GM12872 (cell line): Measurements from ENCODE around the gene FAM168A.

Experiments used
- CTCF ChIP-seq: IDR thresholded peaks from 3 replicates; pipeline ENCODE4 v1.5.1; 2011; ENCODE audit warnings: low read depth, mild to moderate bottlenecking, low read length, moderate library complexity; ENCODE audit not compliant: insufficient read depth

FAM168A gene

GRCh38 chr11:73451896-73452295 is 146.0 kb downstream of the FAM168A start:
- TF ChIP-seq CTCF = no peak

GRCh38 chr11:73446766-73447165 is 151.1 kb downstream of the FAM168A start:
- no peak for TF ChIP-seq CTCF

GRCh38 chr11:73445980-73446379 is 151.9 kb downstream of the FAM168A start:
- TF ChIP-seq CTCF = no peak

- TF ChIP-seq CTCF = no peak
Measured at GRCh38 chr11:73439002-73439843, 158.7 kb downstream of the FAM168A start.

- no peak for TF ChIP-seq CTCF
Measured at GRCh38 chr11:73431396-73431795, 166.5 kb downstream of the FAM168A start.

GRCh38 chr11:73430326-73430725 is 167.6 kb downstream of the FAM168A start:
- TF ChIP-seq CTCF = no peak

- TF ChIP-seq CTCF = no peak
Measured at GRCh38 chr11:73429121-73429750, 168.7 kb downstream of the FAM168A start.
